Activated B cell treated with CpG ODN at 0.5 μM for 24 hours (primary cell): Measurements from ENCODE around the gene TDRD6. TPM values are rescaled to one million over a fixed set of nuclear protein-coding genes. Genes with fewer than 3 reads are reported as not detected.
"Not testable (repeated sequence)": the region's sequence is repeated elsewhere in the genome, so short reads cannot be mapped to it uniquely, and the experiment has no call there.

Experiments used
- ATAC-seq: fragments of 200-7000 bp; cut with Tn5 transposase; one replicate; pipeline ENCODE4 v1.10.0; 2021; ENCODE audit warnings: low read depth, mild to moderate bottlenecking, moderate library complexity
- CTCF ChIA-PET: fragments of 350-600 bp; sonication (Branson Sonifier 250); formaldehyde crosslinking; loops from one replicate; lab custom pipeline; 2021; ENCODE audit warnings: antibody characterized with exemption; lab: Charles Lee
- POLR2A ChIA-PET: fragments of 350-600 bp; sonication (Branson Sonifier 250); formaldehyde crosslinking; loops from one replicate; lab custom pipeline; 2021; ENCODE audit warnings: antibody characterized with exemption; lab: Charles Lee
- DNase-seq: peaks from one replicate; pipeline ENCODE4 v3.0.0; 2022
- H3K27ac Mint-ChIP-seq: one replicate; pipeline ENCODE4 v1.8.0; 2020; ENCODE audit warnings: mixed read lengths
- H3K27me3 Mint-ChIP-seq: one replicate; pipeline ENCODE4 v1.8.0; 2021; ENCODE audit warnings: mixed read lengths
- H3K36me3 Mint-ChIP-seq: one replicate; pipeline ENCODE4 v1.8.0; 2021; ENCODE audit warnings: low read depth, mixed read lengths
- H3K4me1 Mint-ChIP-seq: one replicate; pipeline ENCODE4 v1.8.0; 2021; ENCODE audit warnings: mixed read lengths
- H3K4me3 Mint-ChIP-seq: one replicate; pipeline ENCODE4 v1.8.0; 2020; ENCODE audit warnings: mild to moderate bottlenecking, mixed read lengths
- H3K9me3 Mint-ChIP-seq: one replicate; pipeline ENCODE4 v1.8.0; 2020; ENCODE audit warnings: mixed read lengths
- intact Hi-C: fragments of 100-400 bp; cut with micrococcal nuclease; formaldehyde crosslinking; loops from one replicate; pipeline ENCODE4 v1.15.1; 2024
- total RNA-seq: library from RNA; stranded (reverse); gene quantifications from 2 replicates; pipeline ENCODE4 v1.2.3, GENCODE V29; 2022
- TF ChIP-seq, protein P1 (sequence below): fragments of 200-600 bp; IDR thresholded peaks from one replicate; pipeline ENCODE4 v1.8.0; 2022; ENCODE audit warnings: antibody characterized with exemption, mild to moderate bottlenecking

TDRD6 gene
- total RNA-seq, 1 donor from 2014 or later = not detected

DNA sequence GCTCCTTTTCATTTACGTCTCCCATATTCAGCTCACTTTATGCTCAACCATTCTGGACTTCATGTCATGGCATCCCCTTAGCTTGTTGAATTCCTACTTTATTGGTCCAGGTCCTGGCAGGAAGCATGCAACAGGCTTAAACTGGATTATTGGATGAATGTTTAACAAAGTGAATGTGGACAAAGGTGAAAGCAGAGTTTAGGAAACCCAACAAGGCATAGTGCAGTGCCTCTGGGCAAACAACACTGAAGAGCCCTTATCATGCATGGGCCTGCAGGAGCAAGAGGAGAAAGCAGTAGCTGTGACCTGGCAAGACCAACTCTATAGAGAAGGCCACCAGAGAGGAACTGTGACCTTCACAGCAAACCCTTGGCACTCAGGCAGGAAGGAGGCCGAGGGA lies 53.8 kb downstream of the TDRD6 start:
- ATAC-seq (no peak), DNase-seq (no peak)
- Mint-ChIP-seq H3K27ac (no peak overlapping the region), H3K27me3 (peaks cover 11% of the 10 kb centered on the region), H3K9me3 (no peaks in the 10 kb centered on the region), H3K36me3 (no peaks in the 10 kb centered on the region), H3K4me3 (no peak overlapping the region), H3K4me1 (no peaks in the 10 kb centered on the region)
- CTCF ChIA-PET = no interaction called here
- TF ChIP-seq, protein P1, sequence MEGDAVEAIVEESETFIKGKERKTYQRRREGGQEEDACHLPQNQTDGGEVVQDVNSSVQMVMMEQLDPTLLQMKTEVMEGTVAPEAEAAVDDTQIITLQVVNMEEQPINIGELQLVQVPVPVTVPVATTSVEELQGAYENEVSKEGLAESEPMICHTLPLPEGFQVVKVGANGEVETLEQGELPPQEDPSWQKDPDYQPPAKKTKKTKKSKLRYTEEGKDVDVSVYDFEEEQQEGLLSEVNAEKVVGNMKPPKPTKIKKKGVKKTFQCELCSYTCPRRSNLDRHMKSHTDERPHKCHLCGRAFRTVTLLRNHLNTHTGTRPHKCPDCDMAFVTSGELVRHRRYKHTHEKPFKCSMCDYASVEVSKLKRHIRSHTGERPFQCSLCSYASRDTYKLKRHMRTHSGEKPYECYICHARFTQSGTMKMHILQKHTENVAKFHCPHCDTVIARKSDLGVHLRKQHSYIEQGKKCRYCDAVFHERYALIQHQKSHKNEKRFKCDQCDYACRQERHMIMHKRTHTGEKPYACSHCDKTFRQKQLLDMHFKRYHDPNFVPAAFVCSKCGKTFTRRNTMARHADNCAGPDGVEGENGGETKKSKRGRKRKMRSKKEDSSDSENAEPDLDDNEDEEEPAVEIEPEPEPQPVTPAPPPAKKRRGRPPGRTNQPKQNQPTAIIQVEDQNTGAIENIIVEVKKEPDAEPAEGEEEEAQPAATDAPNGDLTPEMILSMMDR = no peak
- intact Hi-C loops = no loop called here
- POLR2A ChIA-PET = no interaction called here

DNA sequence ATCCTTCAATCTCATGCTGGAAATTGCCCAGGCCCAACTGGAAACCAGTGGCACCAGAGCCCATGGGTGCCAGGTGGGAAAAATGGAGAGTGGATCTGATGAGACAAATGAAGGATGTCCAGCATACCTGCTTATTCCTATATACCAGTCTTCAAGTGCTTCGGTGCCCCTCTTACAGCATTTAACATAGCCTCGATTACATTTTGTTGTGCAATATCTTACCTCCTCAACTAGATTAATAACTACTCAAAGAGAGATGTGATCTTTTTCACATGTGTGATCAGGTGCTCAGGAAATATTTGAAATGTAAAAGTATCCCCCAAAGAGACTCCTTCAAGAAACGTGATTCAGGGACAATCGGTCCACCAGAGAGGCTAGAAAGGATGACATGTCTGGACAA lies 54.2 kb downstream of the TDRD6 start:
- no peaks in the 10 kb centered on the region for H3K4me1 Mint-ChIP-seq
- TF ChIP-seq, protein P1 = no peak
- H3K27me3 Mint-ChIP-seq = peaks cover 10% of the 10 kb centered on the region
- H3K36me3 Mint-ChIP-seq = no peaks in the 10 kb centered on the region
- ATAC-seq (no peak), DNase-seq (no peak)
- no peak overlapping the region for H3K27ac Mint-ChIP-seq
- intact Hi-C loops = no loop called here
- POLR2A ChIA-PET = no interaction called here
- H3K9me3 Mint-ChIP-seq = no peaks in the 10 kb centered on the region
- H3K4me3 Mint-ChIP-seq = no peak overlapping the region
- CTCF ChIA-PET = no interaction called here

DNA sequence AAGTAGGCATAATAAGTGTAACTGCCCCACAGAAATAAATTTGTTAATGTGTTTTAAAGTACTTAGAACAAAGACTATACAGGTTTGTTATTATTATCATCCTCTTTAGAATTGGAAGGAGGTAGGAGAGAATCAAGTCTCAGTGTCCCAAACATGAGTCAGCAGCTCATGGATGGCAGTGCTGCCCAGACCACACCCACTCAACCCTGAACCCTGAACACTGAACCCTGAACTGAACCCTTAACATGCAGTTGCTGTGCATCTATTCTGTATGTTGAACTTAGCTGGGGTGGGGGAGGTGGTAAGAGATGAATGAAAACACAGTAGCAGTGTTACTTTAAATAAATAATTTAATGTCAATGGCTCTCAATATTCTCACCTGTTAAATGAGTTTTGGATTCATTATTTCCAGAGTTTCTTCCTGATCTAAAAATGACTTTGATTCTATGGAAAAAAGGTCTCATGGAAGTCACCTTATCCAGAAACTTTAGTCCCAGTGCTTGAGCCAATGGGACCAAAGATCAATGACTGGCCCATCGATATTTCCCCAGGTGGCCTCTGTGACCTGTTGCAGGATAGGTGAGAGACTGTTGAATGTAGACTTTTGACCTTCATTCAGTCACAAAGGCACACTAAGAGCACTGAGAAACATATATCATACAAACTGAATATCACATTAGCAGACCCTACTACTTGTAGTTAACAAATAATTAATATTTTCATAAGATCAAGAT lies 55.9 kb downstream of the TDRD6 start:
- H3K27me3 Mint-ChIP-seq = peaks cover 3% of the 10 kb centered on the region
- no peak overlapping the region for H3K4me3 Mint-ChIP-seq
- TF ChIP-seq, protein P1 = no peak
- H3K4me1 Mint-ChIP-seq = no peaks in the 10 kb centered on the region
- no peak for ATAC-seq
- no peak for DNase-seq
- H3K9me3 Mint-ChIP-seq = no peaks in the 10 kb centered on the region
- CTCF ChIA-PET = no interaction called here
- POLR2A ChIA-PET = interaction anchor here (0.7 kb wide), 1 partner anchor 12 kb away, joined by 3 read pairs; no protein-coding TSS in a partner anchor
- H3K36me3 Mint-ChIP-seq = no peaks in the 10 kb centered on the region
- intact Hi-C loops = no loop called here
- no peak overlapping the region for H3K27ac Mint-ChIP-seq

DNA sequence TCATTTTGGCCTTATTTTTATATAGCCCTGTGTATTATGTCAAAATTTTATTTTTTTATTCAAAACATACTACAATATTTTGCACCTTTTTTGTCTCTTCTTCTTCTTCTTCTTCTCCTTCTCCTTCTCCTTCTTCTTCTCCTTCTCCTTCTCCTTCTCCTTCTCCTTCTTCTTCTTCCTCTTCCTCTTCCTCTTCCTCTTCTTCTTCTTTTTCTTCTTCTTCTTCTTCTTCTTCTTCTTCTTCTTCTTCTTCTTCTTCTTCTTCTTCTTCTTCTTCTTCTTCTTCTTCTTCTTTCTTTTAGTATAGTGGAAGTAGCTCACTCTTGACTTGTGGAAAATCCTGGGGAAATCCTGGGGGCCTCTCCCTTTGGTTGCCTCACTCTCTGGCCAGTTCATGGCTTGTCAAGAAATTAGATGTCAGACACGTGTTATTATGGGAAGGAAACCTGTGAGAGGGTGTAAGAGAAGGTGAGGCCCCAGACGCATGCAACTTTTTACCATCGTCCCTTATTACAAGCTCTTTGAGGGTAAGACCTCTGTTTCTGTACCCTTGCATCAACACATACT lies 56.6 kb downstream of the TDRD6 start:
- POLR2A ChIA-PET = interaction anchor here (0.7 kb wide), 1 partner anchor 11 kb away, joined by 3 read pairs; no protein-coding TSS in a partner anchor
- H3K27ac Mint-ChIP-seq, CTCF ChIA-PET, H3K9me3 Mint-ChIP-seq, H3K4me1 Mint-ChIP-seq, H3K36me3 Mint-ChIP-seq, H3K4me3 Mint-ChIP-seq, ATAC-seq, DNase-seq, H3K27me3 Mint-ChIP-seq, intact Hi-C loops: not testable (repeated sequence)

DNA sequence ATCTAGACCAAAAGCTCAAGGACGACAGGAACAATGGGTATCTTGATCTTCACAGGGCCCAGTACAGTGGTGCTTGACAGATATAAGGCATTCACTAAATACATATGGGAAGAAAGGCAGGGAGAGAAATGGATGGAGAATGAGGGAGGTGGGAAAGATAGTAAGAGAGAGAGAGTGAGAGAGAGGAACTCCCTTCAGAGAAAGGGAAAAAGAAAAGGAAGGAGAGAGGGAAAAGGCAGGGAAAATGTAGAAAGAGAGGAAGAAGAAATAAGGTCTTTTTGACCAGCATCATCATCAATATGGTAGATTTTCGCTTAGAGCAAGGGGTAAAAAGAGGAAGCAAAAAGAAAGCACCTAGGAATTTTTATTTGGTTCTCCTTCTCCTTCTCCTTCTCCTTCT lies 58.3 kb downstream of the TDRD6 start:
- intact Hi-C loops = no loop called here
- no peak overlapping the region for H3K27ac Mint-ChIP-seq
- H3K4me3 Mint-ChIP-seq = no peak overlapping the region
- DNase-seq (no peak), ATAC-seq (no peak)
- ChIA-PET POLR2A (no interaction called here), CTCF (no interaction called here)
- H3K9me3 Mint-ChIP-seq = no peaks in the 10 kb centered on the region
- TF ChIP-seq, protein P1 = no peak
- H3K36me3 Mint-ChIP-seq = no peaks in the 10 kb centered on the region
- H3K27me3 Mint-ChIP-seq = peaks cover 2% of the 10 kb centered on the region
- no peaks in the 10 kb centered on the region for H3K4me1 Mint-ChIP-seq
